Activated T-helper 1 cell treated with anti-CD3 and anti-CD28 coated beads, Interleukin-2, amount 50 U/mL, for 16 hours (primary cell): ENCODE measurements around the gene ATXN7L2.
A peak's percentile ranks its signal among the peaks of the same experiment; 100 is the strongest.

ENCODE experiments used
- DNase-seq, 2 donors: peaks; one replicate each; pipeline ENCODE4 v3.0.0-alpha.2; 2020; ENCODE audit warnings: low read depth in 1 of 2, low spot score in 1 of 2

The ATXN7L2 gene

GRCh38 chr1:109476825-109477224 lies 6.9 kb upstream of the ATXN7L2 start:
- DNase-seq, result no peak

- DNase-seq, result no peak
Observed at GRCh38 chr1:109477821-109478220, 5.9 kb upstream of the ATXN7L2 start.

- DNase-seq, result no peak
Observed at GRCh38 chr1:109478806-109479205, 4.9 kb upstream of the ATXN7L2 start.

DNA sequence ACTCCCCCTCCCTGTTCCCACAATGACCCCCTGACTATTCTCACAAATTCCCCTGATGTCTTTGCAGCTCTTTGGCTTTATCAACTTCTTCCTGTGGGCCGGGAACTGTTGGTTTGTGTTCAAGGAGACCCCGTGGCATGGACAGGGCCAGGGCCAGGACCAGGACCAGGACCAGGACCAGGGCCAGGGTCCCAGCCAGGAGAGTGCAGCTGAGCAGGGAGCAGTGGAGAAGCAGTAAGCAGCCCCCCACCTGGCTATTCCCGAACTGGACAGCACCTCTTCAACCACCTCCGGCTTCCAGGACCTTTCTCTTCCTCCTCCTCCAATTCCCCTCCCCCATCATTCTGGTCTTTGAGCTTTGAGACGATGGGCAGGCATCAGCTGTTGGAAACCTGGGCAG lies 4.4 kb upstream of the ATXN7L2 start:
- DNase-seq, result no peak

GRCh38 chr1:109479901-109480300 lies 3.8 kb upstream of the ATXN7L2 start:
- no peak for DNase-seq

- no peak for DNase-seq
Observed at GRCh38 chr1:109481646-109482045, 2.1 kb upstream of the ATXN7L2 start.

DNA sequence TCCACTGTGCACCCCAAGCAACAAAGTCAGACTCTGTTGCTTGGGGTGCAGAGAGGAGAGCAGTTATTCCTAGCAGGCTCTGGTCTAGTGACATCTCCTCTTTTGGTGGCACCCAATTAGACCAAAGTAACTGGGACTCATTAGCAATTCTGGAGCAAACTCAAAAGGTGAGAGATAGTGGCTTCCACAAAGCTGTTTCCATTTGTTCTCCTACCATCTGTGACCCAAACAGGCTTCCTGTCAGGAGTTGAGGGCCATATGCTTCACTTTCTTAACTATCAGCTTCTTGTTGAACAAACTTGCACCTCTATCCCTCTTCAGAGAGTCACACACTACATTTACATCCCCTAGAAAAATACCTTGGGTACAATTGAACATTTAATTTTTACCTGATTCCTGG lies 1.5 kb upstream of the ATXN7L2 start:
- no peak for DNase-seq

GRCh38 chr1:109482791-109483671 lies 674 bp upstream of the ATXN7L2 start:
- no peak for DNase-seq

- no peak for DNase-seq
Observed at GRCh38 chr1:109484519-109484975, 842 bp downstream of the ATXN7L2 start.

DNA sequence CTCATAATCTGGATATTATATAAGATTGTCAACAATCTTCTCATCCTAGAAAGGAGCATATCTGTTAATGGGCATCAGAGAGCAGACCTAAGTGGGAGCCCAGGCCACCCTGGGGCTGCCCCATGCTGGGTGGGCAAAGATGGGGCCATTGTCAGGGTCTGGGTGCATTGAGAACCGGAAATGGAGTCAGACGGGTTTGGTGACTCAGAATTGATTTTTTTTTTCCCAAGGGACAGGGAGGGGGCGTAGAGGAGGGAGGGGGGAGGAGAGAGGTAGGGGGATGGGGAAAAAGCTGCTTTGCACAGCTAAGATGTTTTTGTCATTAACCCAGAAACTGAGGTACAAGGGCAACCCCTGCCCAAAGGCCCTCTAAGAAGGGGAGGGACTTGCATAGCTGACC lies 1.3 kb downstream of the ATXN7L2 start:
- DNase-seq, result no peak

- no peak for DNase-seq
Observed at GRCh38 chr1:109487261-109487660, 3.6 kb downstream of the ATXN7L2 start.

DNA sequence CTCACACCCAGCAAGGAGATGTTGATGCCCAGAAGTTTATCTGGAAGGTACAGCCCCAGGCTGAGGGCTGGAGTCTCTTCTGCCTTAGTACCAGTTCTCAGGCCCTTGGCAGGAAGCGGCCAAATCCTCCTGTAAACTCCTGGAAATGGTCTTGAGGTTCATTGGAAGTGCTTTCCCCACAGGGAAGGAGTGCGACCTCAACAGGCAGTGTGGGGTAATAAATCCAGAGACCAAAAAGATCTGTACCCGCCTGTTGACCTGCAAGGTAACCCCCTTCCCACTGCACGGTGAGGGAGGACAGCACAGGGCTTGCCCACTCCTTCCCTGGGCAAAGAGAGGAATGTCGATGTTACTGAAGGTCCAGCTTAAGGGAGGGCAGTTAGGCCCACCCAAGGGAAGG lies 4.5 kb downstream of the ATXN7L2 start:
- no peak for DNase-seq

DNA sequence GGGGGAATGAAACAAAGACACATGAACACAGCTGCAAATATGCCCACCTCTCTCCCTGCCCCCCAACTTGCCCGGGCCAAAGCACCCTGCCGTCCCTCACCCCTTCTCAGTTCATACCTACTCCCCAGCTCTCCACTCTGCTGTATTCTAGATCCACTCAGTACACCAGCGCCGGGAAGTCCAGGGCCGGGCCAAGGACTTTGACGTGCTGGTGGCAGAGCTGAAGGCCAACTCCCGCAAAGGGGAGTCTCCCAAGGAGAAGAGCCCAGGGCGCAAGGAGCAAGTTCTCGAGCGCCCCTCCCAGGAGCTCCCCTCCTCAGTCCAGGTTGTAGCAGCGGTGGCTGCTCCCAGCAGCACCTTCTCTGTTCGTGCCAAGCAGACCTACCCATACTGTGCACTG lies 5.0 kb downstream of the ATXN7L2 start:
- no peak for DNase-seq

DNA sequence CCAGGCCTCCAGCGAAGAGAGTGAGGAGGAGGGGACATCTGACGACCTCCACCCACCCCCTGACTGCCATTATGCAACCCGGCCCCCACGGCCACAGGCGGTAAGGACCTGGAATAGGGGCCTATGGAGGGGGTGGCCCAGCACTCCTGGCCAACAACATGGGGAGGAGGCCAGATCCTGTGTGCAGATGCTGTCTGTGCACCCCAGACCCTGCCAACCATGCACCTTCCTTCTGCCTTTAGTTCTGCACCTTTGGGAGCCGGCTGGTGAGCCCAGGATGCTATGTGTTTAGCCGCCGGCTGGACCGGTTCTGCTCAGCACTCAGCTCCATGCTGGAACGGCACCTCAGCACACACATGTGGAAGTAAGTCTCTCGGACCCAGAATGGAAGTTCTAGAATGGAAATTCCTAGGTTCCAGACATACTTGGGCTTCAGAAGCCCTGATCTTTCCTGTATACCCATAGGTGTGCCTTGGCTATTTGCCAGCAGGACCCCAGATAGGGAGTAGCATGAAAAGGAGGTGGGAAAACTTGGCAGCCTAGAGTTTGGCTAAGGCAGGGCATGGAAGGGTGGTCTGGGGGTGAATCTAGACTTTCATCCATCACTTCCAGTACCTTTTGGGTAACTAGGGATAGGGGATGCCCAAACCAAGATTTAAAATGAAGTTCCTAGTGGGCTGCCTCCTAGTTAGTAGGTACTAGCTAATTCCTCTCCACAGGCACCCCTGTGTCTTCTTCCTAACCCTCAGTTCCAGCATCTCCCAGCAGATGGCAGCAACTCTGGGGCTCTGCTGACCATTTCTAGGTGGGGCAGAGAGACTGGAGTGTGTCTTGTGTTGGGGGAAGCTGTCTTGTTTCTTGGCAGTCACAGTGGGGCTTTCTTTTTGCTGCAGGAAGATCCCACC lies 6.6 kb downstream of the ATXN7L2 start:
- DNase-seq, result peak; percentile 37 to 51

- no peak for DNase-seq
Observed at GRCh38 chr1:109490934-109491302, 7.2 kb downstream of the ATXN7L2 start.

GRCh38 chr1:109491372-109491771 lies 7.7 kb downstream of the ATXN7L2 start:
- DNase-seq, result no peak

- no peak for DNase-seq
Observed at GRCh38 chr1:109492779-109493178, 9.1 kb downstream of the ATXN7L2 start.

DNA sequence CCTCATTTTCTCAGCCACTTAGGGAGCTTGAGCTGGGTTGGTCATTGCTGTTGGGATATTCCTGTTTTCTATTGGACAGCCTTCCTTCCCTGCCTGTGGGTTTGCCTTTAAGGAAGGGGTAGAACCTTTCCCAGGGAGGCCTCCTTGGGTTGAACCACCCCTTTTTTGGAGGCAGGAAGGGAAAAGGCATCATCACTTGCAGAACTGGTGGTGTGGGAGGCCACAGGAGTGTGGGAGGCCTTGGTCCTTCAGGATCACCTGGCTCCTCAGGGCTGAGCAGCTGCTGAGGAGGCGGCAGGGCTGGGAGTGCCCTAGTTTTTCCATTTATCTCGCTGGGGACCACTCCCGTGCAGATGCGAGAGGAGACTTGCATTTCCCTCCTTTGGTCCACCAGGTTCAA lies 9.5 kb downstream of the ATXN7L2 start:
- no peak for DNase-seq

- peak; percentile 82 to 85 for DNase-seq
Observed at GRCh38 chr1:109493805-109494539, 10.3 kb downstream of the ATXN7L2 start, which contains the start of gene CYB561D1. Gene CYB561D1, plus strand, starts transcription at chr1:109494094. Its CDS starts 46 bp downstream, at chr1:109494140.

DNA sequence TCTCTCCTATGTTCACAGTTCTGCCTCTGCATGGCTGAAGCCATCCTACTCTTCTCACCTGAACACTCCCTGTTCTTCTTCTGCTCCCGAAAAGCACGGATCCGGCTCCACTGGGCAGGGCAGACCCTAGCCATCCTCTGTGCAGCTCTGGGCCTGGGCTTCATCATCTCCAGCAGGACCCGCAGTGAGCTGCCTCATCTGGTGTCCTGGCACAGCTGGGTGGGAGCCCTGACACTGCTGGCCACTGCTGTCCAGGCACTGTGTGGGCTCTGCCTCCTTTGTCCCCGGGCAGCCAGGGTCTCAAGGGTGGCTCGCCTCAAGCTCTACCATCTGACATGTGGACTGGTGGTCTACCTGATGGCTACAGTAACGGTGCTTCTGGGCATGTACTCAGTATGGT lies 12.0 kb downstream of the ATXN7L2 start:
- no peak for DNase-seq

DNA sequence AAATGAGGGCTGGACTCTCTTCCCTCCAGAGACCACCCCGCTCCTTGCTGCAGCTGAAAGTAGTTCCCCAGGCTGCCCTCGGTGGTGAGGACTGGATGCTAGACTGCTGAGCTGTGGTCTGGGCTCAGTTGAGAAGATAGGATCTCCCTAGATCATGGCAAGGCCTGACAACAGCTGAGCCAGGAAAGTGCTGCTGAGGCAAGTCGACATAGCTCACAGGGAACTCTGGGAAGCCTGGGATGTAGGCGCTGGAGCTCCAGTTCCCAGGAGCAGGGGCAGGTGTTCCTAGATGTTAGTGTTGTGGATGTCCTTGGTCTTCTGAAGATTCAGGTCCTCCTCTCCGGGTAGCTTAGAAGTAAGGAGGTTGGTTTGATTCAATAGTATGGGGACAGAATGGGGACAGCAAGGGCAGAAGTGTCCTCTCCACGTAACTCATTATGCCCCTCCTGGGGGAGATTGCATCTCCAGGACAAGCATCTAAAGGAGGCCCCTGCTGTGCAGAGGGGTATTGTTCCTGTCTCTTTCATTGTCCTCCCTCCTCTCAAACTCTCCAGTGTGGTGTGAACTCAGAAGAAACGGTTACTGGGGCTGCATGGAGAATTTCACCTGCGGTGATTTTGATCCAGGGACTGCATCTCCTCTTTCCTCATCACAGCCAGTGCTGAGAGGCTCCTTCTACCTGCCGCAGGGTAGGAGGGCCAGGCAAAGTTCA lies 13.9 kb downstream of the ATXN7L2 start:
- no peak for DNase-seq
